ENCODE data around the gene RPL22L1. TPM values are rescaled to one million over a fixed set of nuclear protein-coding genes. Genes with fewer than 3 reads are reported as not detected.

The RPL22L1 gene
- total RNA-seq, 1 donor from 2014 or later = 95.6 TPM

DNA sequence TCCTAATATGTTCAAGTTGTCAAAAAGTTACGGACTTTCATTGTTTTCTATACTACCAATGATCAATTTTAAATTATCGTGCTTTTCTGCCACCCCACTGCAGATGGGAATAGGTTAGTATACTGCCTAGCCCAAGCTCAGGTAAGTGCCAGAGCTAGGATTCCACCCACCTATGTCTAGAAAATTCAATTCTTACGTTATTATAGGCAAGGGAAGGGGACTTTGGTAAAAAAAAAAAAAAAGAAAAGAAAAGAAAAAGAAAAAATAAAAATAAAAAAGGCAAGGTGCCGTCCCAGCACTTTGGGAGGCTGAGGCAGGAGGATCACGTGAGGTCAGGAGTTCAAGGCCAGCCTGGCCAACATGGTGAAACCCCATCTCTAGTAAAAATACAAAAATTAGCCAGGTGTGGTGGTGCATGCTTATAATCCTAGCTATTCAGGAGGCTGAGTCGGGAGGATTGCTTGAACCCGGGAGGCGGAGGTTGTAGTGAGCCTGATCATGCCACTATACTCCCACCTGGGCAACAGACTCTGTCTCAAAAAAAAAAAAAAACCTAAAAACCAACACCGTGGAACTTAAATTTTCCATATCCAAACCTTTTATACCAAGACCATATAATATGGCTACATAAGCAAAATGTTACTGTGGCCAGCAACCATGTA is 1.3 kb downstream of the RPL22L1 start:
- peak overlapping the region; percentile 99 for H3K27ac Mint-ChIP-seq (ENCODE audit: unreplicated experiment)
- no peaks in the 10 kb centered on the region for H3K27me3 Mint-ChIP-seq (ENCODE audit: low read depth, unreplicated experiment)
- Histone ChIP-seq H3K36me3 (ENCODE audit: insufficient read depth, low read length) (peaks cover 23% of the 10 kb centered on the region), H3K9me3 (ENCODE audit: insufficient read depth, low read depth, low read length) (no peaks in the 10 kb centered on the region), H4K20me1 (ENCODE audit: insufficient read depth, low read length) (peaks cover 27% of the 10 kb centered on the region), H3K9ac (ENCODE audit: low read length) (peak overlapping the region; percentile 98), H3K79me2 (ENCODE audit: insufficient read depth, low read length) (peaks cover 30% of the 10 kb centered on the region), H3K4me1 (ENCODE audit: insufficient read depth, low read length) (peaks cover 13% of the 10 kb centered on the region), H3K27me3 (ENCODE audit: insufficient read depth, low read length) (no peaks in the 10 kb centered on the region), H2AFZ (ENCODE audit: low read depth, low read length) (no peak overlapping the region), H3K4me2 (ENCODE audit: low read length) (peak overlapping the region; percentile 96), H3K27ac (ENCODE audit: low read depth, low read length) (no peak overlapping the region), H3K4me3 (ENCODE audit: insufficient read depth, low read depth, low read length) (peak overlapping the region; percentile 93)
- H3K4me3 Mint-ChIP-seq (ENCODE audit: unreplicated experiment) = peak overlapping the region; percentile 98
- TF ChIP-seq CTCF (IDR thresholded peaks at IDR 0.05; ENCODE audit: insufficient read depth, low read depth, low read length) = no peak
- H3K36me3 Mint-ChIP-seq (ENCODE audit: low read depth, unreplicated experiment) = peaks cover 14% of the 10 kb centered on the region
- no peaks in the 10 kb centered on the region for H3K9me3 Mint-ChIP-seq (ENCODE audit: unreplicated experiment)
- DNase-seq (ENCODE audit: low read depth) (no peak), FAIRE-seq (no peak)
- H3K4me1 Mint-ChIP-seq (ENCODE audit: low read depth, unreplicated experiment) = peaks cover 8% of the 10 kb centered on the region

DNA sequence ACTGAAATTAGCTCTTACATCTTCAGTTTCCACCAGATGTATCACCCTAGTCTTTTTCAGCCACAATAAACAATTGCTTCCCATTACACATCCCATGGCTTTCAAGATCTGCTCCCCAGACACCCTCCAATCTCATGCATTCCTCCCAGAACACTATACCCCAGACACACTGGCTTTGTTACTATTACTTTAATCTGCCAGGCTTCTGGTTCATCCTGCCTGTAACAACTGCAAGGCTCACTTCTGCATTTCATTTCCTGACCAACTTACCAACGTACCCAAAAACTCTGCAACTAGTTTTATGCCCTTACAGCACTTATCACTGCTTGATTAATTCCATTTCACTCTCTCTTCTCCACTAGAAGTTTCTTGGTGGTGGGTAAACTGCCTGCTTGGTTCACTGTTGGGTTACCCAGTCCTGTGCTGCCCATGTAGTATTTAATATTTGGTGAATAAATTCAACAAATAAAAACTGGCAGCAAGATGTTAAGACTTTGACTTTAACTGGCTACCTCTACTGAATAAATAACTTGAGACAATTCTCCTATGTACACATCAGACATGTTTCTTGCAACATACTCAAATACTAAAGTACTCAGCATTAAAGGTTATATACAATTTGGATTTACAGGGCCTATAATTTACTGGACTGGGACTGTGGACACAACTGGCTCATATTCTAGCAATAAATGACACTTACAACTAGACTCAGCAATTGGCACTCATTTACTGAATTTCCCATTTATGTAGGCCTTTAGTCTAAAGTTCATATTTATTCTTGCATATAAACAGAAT is 2.7 kb downstream of the RPL22L1 start:
- no peaks in the 10 kb centered on the region for H3K9me3 Mint-ChIP-seq (ENCODE audit: unreplicated experiment)
- Histone ChIP-seq H3K9ac (ENCODE audit: low read length) (peak overlapping the region; percentile 26), H3K9me3 (ENCODE audit: insufficient read depth, low read depth, low read length) (no peaks in the 10 kb centered on the region), H3K4me1 (ENCODE audit: insufficient read depth, low read length) (peaks cover 13% of the 10 kb centered on the region), H3K27me3 (ENCODE audit: insufficient read depth, low read length) (no peaks in the 10 kb centered on the region), H3K27ac (ENCODE audit: low read depth, low read length) (no peak overlapping the region), H3K4me3 (ENCODE audit: insufficient read depth, low read depth, low read length) (peak overlapping the region; percentile 93), H2AFZ (ENCODE audit: low read depth, low read length) (no peak overlapping the region), H3K36me3 (ENCODE audit: insufficient read depth, low read length) (peaks cover 23% of the 10 kb centered on the region), H3K4me2 (ENCODE audit: low read length) (peak overlapping the region; percentile 96), H3K79me2 (ENCODE audit: insufficient read depth, low read length) (peaks cover 30% of the 10 kb centered on the region), H4K20me1 (ENCODE audit: insufficient read depth, low read length) (peaks cover 27% of the 10 kb centered on the region)
- TF ChIP-seq EZH2 (IDR thresholded peaks at IDR 0.05; ENCODE audit: insufficient read depth, low read length) (no peak), CTCF (IDR thresholded peaks at IDR 0.05; ENCODE audit: insufficient read depth, low read depth, low read length) (no peak)
- peak overlapping the region; percentile 98 for H3K4me3 Mint-ChIP-seq (ENCODE audit: unreplicated experiment)
- peaks cover 14% of the 10 kb centered on the region for H3K36me3 Mint-ChIP-seq (ENCODE audit: low read depth, unreplicated experiment)
- FAIRE-seq (no peak), DNase-seq (ENCODE audit: low read depth) (no peak)
- H3K4me1 Mint-ChIP-seq (ENCODE audit: low read depth, unreplicated experiment) = peaks cover 10% of the 10 kb centered on the region
- H3K27me3 Mint-ChIP-seq (ENCODE audit: low read depth, unreplicated experiment) = no peaks in the 10 kb centered on the region
- peak overlapping the region; percentile 6 for H3K27ac Mint-ChIP-seq (ENCODE audit: unreplicated experiment)
